Liver (tissue), 3 donors: ENCODE measurements around the gene DSCAML1.

Experiments used
- ATF3 ChIP-seq: IDR thresholded peaks from 2 replicates; pipeline ENCODE4 v1.6.1; 2016; ENCODE audit warnings: antibody characterized with exemption
- CTCF ChIP-seq: fragments of 150-350 bp; IDR thresholded peaks from 2 replicates; pipeline ENCODE4 v1.5.1; 2017; ENCODE audit warnings: improper control_type of control experiment, low read depth, low read length; ENCODE audit not compliant: missing input control
- HNF4A ChIP-seq, 2 donors: conservative IDR thresholded peaks; 2 replicates each; pipeline ENCODE4 v1.6.1; 2016; ENCODE audit warnings: antibody characterized with exemption in 2 of 2, mild to moderate bottlenecking in 2 of 2
- NR2F2 ChIP-seq: IDR thresholded peaks from 2 replicates; pipeline ENCODE4 v1.6.1; 2016; ENCODE audit warnings: antibody characterized with exemption
- RAD21 ChIP-seq, 2 donors: IDR thresholded peaks; 2 replicates each; pipeline ENCODE4 v1.6.1; 2016; ENCODE audit warnings: antibody characterized with exemption in 2 of 2, mild to moderate bottlenecking in 2 of 2
- YY1 ChIP-seq: IDR thresholded peaks from 2 replicates; pipeline ENCODE4 v1.6.1; 2016; ENCODE audit warnings: antibody characterized with exemption, mild to moderate bottlenecking
- TF ChIP-seq, protein P1 (sequence below): IDR thresholded peaks from 2 replicates; pipeline ENCODE4 v1.6.1; 2016; ENCODE audit warnings: antibody characterized with exemption
- TF ChIP-seq, protein P2 (sequence below): IDR thresholded peaks from 2 replicates; pipeline ENCODE4 v1.6.1; 2016; ENCODE audit warnings: antibody characterized with exemption, mild to moderate bottlenecking
- donor health status: healthy.
- donor health status: healthy.

GRCh38 chr11:117610045-117610444 lies 187.0 kb downstream of the DSCAML1 start:
- TF ChIP-seq, protein P1, sequence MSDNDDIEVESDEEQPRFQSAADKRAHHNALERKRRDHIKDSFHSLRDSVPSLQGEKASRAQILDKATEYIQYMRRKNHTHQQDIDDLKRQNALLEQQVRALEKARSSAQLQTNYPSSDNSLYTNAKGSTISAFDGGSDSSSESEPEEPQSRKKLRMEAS = no peak
- no peak for TF ChIP-seq RAD21 (IDR thresholded peaks at IDR 0.05)
- no peak for TF ChIP-seq CTCF
- TF ChIP-seq HNF4A (conservative IDR thresholded peaks at IDR 0.05) = no peak
- TF ChIP-seq NR2F2 = no peak
- no peak for TF ChIP-seq ATF3
- no peak for TF ChIP-seq YY1
- TF ChIP-seq, protein P2, sequence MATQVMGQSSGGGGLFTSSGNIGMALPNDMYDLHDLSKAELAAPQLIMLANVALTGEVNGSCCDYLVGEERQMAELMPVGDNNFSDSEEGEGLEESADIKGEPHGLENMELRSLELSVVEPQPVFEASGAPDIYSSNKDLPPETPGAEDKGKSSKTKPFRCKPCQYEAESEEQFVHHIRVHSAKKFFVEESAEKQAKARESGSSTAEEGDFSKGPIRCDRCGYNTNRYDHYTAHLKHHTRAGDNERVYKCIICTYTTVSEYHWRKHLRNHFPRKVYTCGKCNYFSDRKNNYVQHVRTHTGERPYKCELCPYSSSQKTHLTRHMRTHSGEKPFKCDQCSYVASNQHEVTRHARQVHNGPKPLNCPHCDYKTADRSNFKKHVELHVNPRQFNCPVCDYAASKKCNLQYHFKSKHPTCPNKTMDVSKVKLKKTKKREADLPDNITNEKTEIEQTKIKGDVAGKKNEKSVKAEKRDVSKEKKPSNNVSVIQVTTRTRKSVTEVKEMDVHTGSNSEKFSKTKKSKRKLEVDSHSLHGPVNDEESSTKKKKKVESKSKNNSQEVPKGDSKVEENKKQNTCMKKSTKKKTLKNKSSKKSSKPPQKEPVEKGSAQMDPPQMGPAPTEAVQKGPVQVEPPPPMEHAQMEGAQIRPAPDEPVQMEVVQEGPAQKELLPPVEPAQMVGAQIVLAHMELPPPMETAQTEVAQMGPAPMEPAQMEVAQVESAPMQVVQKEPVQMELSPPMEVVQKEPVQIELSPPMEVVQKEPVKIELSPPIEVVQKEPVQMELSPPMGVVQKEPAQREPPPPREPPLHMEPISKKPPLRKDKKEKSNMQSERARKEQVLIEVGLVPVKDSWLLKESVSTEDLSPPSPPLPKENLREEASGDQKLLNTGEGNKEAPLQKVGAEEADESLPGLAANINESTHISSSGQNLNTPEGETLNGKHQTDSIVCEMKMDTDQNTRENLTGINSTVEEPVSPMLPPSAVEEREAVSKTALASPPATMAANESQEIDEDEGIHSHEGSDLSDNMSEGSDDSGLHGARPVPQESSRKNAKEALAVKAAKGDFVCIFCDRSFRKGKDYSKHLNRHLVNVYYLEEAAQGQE = no peak
